ENCODE data around the gene MGA. TPM values are rescaled to one million over a fixed set of nuclear protein-coding genes. Genes with fewer than 3 reads are reported as not detected.

MGA gene
- total and polyA plus RNA-seq, 2 of the 8 experiments (the other 6 are each of a cell fraction or from before 2014, with no cell fraction given), result 7.6 to 53.2 TPM

- no peak for DNase-seq (ENCODE audit: low read depth in 1 of 2, low spot score in 2 of 2)
- no peak overlapping the region for H4K91ac ChIP-seq (replicated peaks; ENCODE audit: insufficient read length, low read length)
- no peak overlapping the region for H2AK5ac ChIP-seq (ENCODE audit: low read depth, low read length)
- 92% methylated on average over 4 of the region's 4 CpGs; no CpG with 5 or more reads in 1 of the 2 experiments for WGBS, 2 experiments (ENCODE audit: extremely low coverage in 1 of 2, insufficient coverage in 1 of 2, insufficient read length in 1 of 2, insufficient replicate concordance in 2 of 2, low coverage in 1 of 2, low lambda C conversion rate in 2 of 2, missing lambda C conversion rate in 1 of 2)
- no peaks in the 10 kb centered on the region for H3K79me1 ChIP-seq (ENCODE audit: low read depth, low read length)
- ChIA-PET CTCF (ENCODE audit: partially characterized antibody) (interaction anchor here (0.6 to 0.7 kb wide), 2 partner anchors 25 to 240 kb away, joined by 4 read pairs; no protein-coding TSS in a partner anchor), POLR2A (ENCODE audit: partially characterized antibody) (interaction anchor here (0.7 kb wide), 1 partner anchor 24 kb away, joined by 4 read pairs; the partner anchor contains the start of gene MGA)
- no peak overlapping the region for H3K9ac ChIP-seq (replicated peaks in 1 of 4; ENCODE audit: extremely low read depth in 1 of 4, low read depth in 3 of 4, low read length in 3 of 4)
- no peak overlapping the region for H3K4me2 ChIP-seq (ENCODE audit: insufficient read depth in 1 of 2, low read depth in 2 of 2, low read length in 2 of 2)
- no peak overlapping the region for H2BK12ac ChIP-seq (ENCODE audit: low read depth, low read length)
- H3K4me3 ChIP-seq (ENCODE audit: extremely low read depth in 1 of 4, insufficient read depth in 2 of 4, low read depth in 3 of 4, low read length in 4 of 4), result no peak overlapping the region
- no peaks in the 10 kb centered on the region for H3K27me3 ChIP-seq (replicated peaks in 1 of 4; ENCODE audit: control insufficient read depth in 3 of 4, extremely low read depth in 1 of 4, insufficient read depth in 3 of 4, low read length in 3 of 4)
- H4K5ac ChIP-seq (ENCODE audit: insufficient read length, low read depth, low read length), result no peak overlapping the region
- no peak overlapping the region for H3K23ac ChIP-seq (ENCODE audit: insufficient read length)
- H3K14ac ChIP-seq (ENCODE audit: insufficient read length), result no peak overlapping the region
- H3K18ac ChIP-seq (ENCODE audit: extremely low read depth, low read length), result no peak overlapping the region
- H4K20me1 ChIP-seq (replicated peaks in 1 of 2; ENCODE audit: control insufficient read depth in 1 of 2, insufficient read depth in 2 of 2, low read length in 2 of 2), result peaks cover 2 to 4% of the 10 kb centered on the region in 2 experiments
- H3K4ac ChIP-seq (replicated peaks; ENCODE audit: insufficient read length, low read depth, low read length), result no peak overlapping the region
- H2BK20ac ChIP-seq (ENCODE audit: low read length), result no peak overlapping the region
- no peaks in the 10 kb centered on the region for H3K23me2 ChIP-seq (ENCODE audit: low read depth, low read length)
- H4K8ac ChIP-seq (ENCODE audit: extremely low read depth, insufficient read depth, low read length), result no peak overlapping the region
- H2BK15ac ChIP-seq (ENCODE audit: low read length), result no peak overlapping the region
- H3K79me2 ChIP-seq (ENCODE audit: control insufficient read depth in 1 of 2, insufficient read depth in 2 of 2, low read length in 2 of 2), result peaks cover 4 to 97% of the 10 kb centered on the region in 2 experiments; a peak in 3 of 4 replicates
- no peaks in the 10 kb centered on the region for H3K36me3 ChIP-seq (ENCODE audit: control insufficient read depth in 2 of 4, insufficient read depth in 4 of 4, low read length in 3 of 4)
- no peak overlapping the region for H2AFZ ChIP-seq (ENCODE audit: low read length)
- no peak overlapping the region for H2BK5ac ChIP-seq (ENCODE audit: low read depth, low read length)
- H3K9me3 ChIP-seq (ENCODE audit: insufficient read depth in 2 of 2, low read depth in 1 of 2, low read length in 1 of 2), result no peaks in the 10 kb centered on the region
- H3K4me1 ChIP-seq (replicated peaks in 1 of 4; ENCODE audit: control insufficient read depth in 3 of 4, insufficient read depth in 4 of 4, low read length in 3 of 4), result no peaks in the 10 kb centered on the region
- H2BK120ac ChIP-seq (replicated peaks; ENCODE audit: low read depth, low read length), result no peak overlapping the region
- FAIRE-seq, result no peak
- no peak overlapping the region for H3K27ac ChIP-seq (ENCODE audit: low read depth, low read length)
- H3K56ac ChIP-seq (replicated peaks; ENCODE audit: insufficient read length, low read depth, low read length), result no peak overlapping the region
- TF ChIP-seq YY1 (IDR thresholded peaks at IDR 0.05; ENCODE audit: low read depth, low read length), result no peak
- TF ChIP-seq CHD2 (IDR thresholded peaks at IDR 0.05; ENCODE audit: low read length), result no peak
- TF ChIP-seq RNF2 (IDR thresholded peaks at IDR 0.05; ENCODE audit: borderline replicate concordance, low read depth, low read length, missing control alignments, poor library complexity, severe bottlenecking), result no peak
Measured at GRCh38 chr15:41683955-41684354, 23.8 kb downstream of the MGA start.

Data from H1 (cell line).